C4-2B (cell line): ENCODE data around the gene OSGIN1.

ENCODE experiments used
- CTCF ChIP-seq: fragments of 450-650 bp; conservative IDR thresholded peaks from 2 replicates; pipeline ENCODE4 v1.5.1; 2017; ENCODE audit warnings: mild to moderate bottlenecking
- ZFX ChIP-seq: fragments of 450-650 bp; IDR thresholded peaks from 2 replicates; pipeline ENCODE4 v1.6.1; 2017

GRCh38 chr16:83970430-83970815, 17.4 kb downstream of the OSGIN1 start:
- no peak for TF ChIP-seq CTCF
- no peak for TF ChIP-seq ZFX
